NK-92 (cell line): ENCODE results near the gene MAPK11.

Source experiments
- DNase-seq: peaks from one replicate; lab custom pipeline; 2025; ENCODE audit not compliant: unreplicated experiment; lab: John Stamatoyannopoulos, UW

The MAPK11 gene

GRCh38 chr22:50227579-50228215 lies 42.5 kb downstream of the MAPK11 start:
- DNase-seq = no peak

- DNase-seq = no peak
These were observed 43.4 kb downstream of the MAPK11 start for GRCh38 chr22:50226875-50227165.

- DNase-seq = no peak
These were observed 43.9 kb downstream of the MAPK11 start for GRCh38 chr22:50226063-50226874.

GRCh38 chr22:50225200-50225969 lies 44.8 kb downstream of the MAPK11 start:
- DNase-seq = no peak

- no peak for DNase-seq
These were observed 46.1 kb downstream of the MAPK11 start for GRCh38 chr22:50224071-50224470.

GRCh38 chr22:50222508-50222907 lies 47.7 kb downstream of the MAPK11 start:
- DNase-seq = no peak

- DNase-seq = no peak
These were observed 48.5 kb downstream of the MAPK11 start for GRCh38 chr22:50221410-50222300.

- no peak for DNase-seq
These were observed 49.4 kb downstream of the MAPK11 start for GRCh38 chr22:50220603-50221409.

- no peak for DNase-seq
These were observed 50.2 kb downstream of the MAPK11 start for GRCh38 chr22:50219800-50220602.

- no peak for DNase-seq
These were observed 51.0 kb downstream of the MAPK11 start for GRCh38 chr22:50218996-50219727.

- DNase-seq = no peak
These were observed 51.8 kb downstream of the MAPK11 start for GRCh38 chr22:50218153-50218995.

GRCh38 chr22:50217543-50218152 lies 52.5 kb downstream of the MAPK11 start:
- DNase-seq = no peak

- no peak for DNase-seq
These were observed 53.3 kb downstream of the MAPK11 start for GRCh38 chr22:50216684-50217520.

- DNase-seq = no peak
These were observed 54.0 kb downstream of the MAPK11 start for GRCh38 chr22:50216055-50216683.

- no peak for DNase-seq
These were observed 54.7 kb downstream of the MAPK11 start for GRCh38 chr22:50215297-50216054.
